Measurements from ENCODE around the gene SCRT2.

The SCRT2 gene

GRCh38 chr20:677957-678356 lies 2.4 kb upstream of the SCRT2 start:
- H3K27ac ChIP-seq: no peak overlapping the region
- no peak for TF ChIP-seq CTCF (conservative IDR thresholded peaks at IDR 0.05)

GRCh38 chr20:676967-677366 lies 1.4 kb upstream of the SCRT2 start:
- no peak overlapping the region for H3K27ac ChIP-seq
- TF ChIP-seq CTCF (conservative IDR thresholded peaks at IDR 0.05): no peak

- peak overlapping the region; percentile 48; the same call in 1 of the 2 replicates for H3K27ac ChIP-seq
- no peak for TF ChIP-seq CTCF (conservative IDR thresholded peaks at IDR 0.05)
Measured at GRCh38 chr20:676315-676937, 824 bp upstream of the SCRT2 start.

GRCh38 chr20:675033-675452 lies 559 bp downstream of the SCRT2 start:
- H3K27ac ChIP-seq: peak overlapping the region; percentile 48; the same call in 1 of the 2 replicates
- TF ChIP-seq CTCF (conservative IDR thresholded peaks at IDR 0.05): no peak

- peak overlapping the region; percentile 57 for H3K27ac ChIP-seq
- TF ChIP-seq CTCF (conservative IDR thresholded peaks at IDR 0.05): no peak
Measured at GRCh38 chr20:673603-674001, 2.0 kb downstream of the SCRT2 start.

- H3K27ac ChIP-seq: peak overlapping the region; percentile 57
- peak; percentile 73 for TF ChIP-seq CTCF (conservative IDR thresholded peaks at IDR 0.05)
Measured at GRCh38 chr20:672963-673602, 2.5 kb downstream of the SCRT2 start.

- H3K27ac ChIP-seq: peak overlapping the region; percentile 57
- no peak for TF ChIP-seq CTCF (conservative IDR thresholded peaks at IDR 0.05)
Measured at GRCh38 chr20:671252-672030, 4.2 kb downstream of the SCRT2 start.
